PC-9 (cell line): ENCODE results near the gene MMP2. TPM values are rescaled to one million over a fixed set of nuclear protein-coding genes. Genes with fewer than 3 reads are reported as not detected.
A peak's percentile ranks its signal among the peaks of the same experiment; 100 is the strongest.

Source experiments
- Bru-seq: library from RNA; stranded (reverse); fragments of 400-500 nt; gene quantifications from one replicate; lab custom pipeline; 2021; lab: Mats Ljungman, UMichigan
- BruChase-seq, 2 experiments: library from RNA; stranded (reverse); fragments of 400-500 nt; gene quantifications; one replicate each; lab custom pipeline; 2021; lab: Mats Ljungman, UMichigan
- BruUV-seq: library from RNA; stranded (reverse); fragments of 400-500 nt; replicated peaks from 2 replicates; lab custom pipeline; 2021; lab: Mats Ljungman, UMichigan
- CTCF ChIA-PET: fragments of 300-600 bp; sonication (Branson Sonifier 250); formaldehyde crosslinking; loops from one replicate; lab custom pipeline; 2022; ENCODE audit warnings: antibody characterized with exemption; lab: Charles Lee
- POLR2A ChIA-PET: fragments of 300-600 bp; sonication (Branson Sonifier 250); formaldehyde crosslinking; loops from one replicate; lab custom pipeline; 2022; ENCODE audit warnings: antibody characterized with exemption; ENCODE audit not compliant: unreplicated experiment; lab: Charles Lee
- DNase-seq, 2 experiments: peaks; one replicate each; pipeline versions ENCODE4 v3.0.0 to v3.0.0-alpha.2; 2015 to 2022; ENCODE audit warnings: mixed read lengths in 1 of 2
- H2AFZ ChIP-seq: fragments of 200-600 bp; sonication (generic); 2 replicates; pipeline ENCODE4 v1.8.1; 2017; ENCODE audit warnings: antibody characterized with exemption
- H3F3A ChIP-seq: fragments of 200-600 bp; sonication (generic); 2 replicates; pipeline ENCODE4 v1.8.1; 2017; ENCODE audit warnings: antibody characterized with exemption, mild to moderate bottlenecking, low read depth; ENCODE audit not compliant: insufficient read depth
- H3K27ac ChIP-seq: fragments of 200-600 bp; sonication (generic); 2 replicates; pipeline ENCODE4 v1.6.1; 2016; ENCODE audit warnings: mixed run types
- H3K27me3 ChIP-seq: fragments of 200-600 bp; sonication (generic); 2 replicates; pipeline ENCODE4 v1.6.1; 2016; ENCODE audit warnings: low read depth, mixed run types; ENCODE audit not compliant: insufficient read depth
- H3K36me3 ChIP-seq: fragments of 200-600 bp; sonication (generic); 2 replicates; pipeline ENCODE4 v1.6.1; 2016; ENCODE audit warnings: low read depth, mixed run types
- H3K4me1 ChIP-seq: fragments of 200-600 bp; sonication (generic); replicated peaks from 2 replicates; pipeline ENCODE4 v1.6.1; 2016; ENCODE audit warnings: mixed run types; ENCODE audit not compliant: insufficient read depth
- H3K4me2 ChIP-seq: fragments of 200-600 bp; sonication (generic); 2 replicates; pipeline ENCODE4 v1.6.1; 2017; ENCODE audit warnings: mixed run types
- H3K4me3 ChIP-seq: fragments of 200-600 bp; sonication (generic); 2 replicates; pipeline ENCODE4 v1.6.1; 2016; ENCODE audit warnings: mixed run types
- H3K79me2 ChIP-seq: fragments of 200-600 bp; sonication (generic); 2 replicates; pipeline ENCODE4 v1.6.1; 2017; ENCODE audit warnings: low read depth, mixed run types
- H3K9me2 ChIP-seq: fragments of 200-600 bp; sonication (generic); 2 replicates; pipeline ENCODE4 v1.8.1; 2017; ENCODE audit warnings: mild to moderate bottlenecking; ENCODE audit not compliant: insufficient read depth
- H3K9me3 ChIP-seq: fragments of 200-600 bp; sonication (generic); 2 replicates; pipeline ENCODE4 v1.8.1; 2016; ENCODE audit warnings: low read depth; ENCODE audit not compliant: insufficient read depth
- H4K20me1 ChIP-seq: fragments of 200-600 bp; sonication (generic); 2 replicates; pipeline ENCODE4 v1.8.1; 2017; ENCODE audit not compliant: insufficient read depth
- CTCF ChIP-seq: fragments of 200-600 bp; sonication (generic); conservative IDR thresholded peaks from 2 replicates; pipeline ENCODE4 v1.6.1; 2017; ENCODE audit warnings: mixed run types, antibody characterized with exemption, mild to moderate bottlenecking, moderate library complexity
- EZH2 ChIP-seq: fragments of 200-600 bp; sonication (generic); IDR thresholded peaks from 2 replicates; pipeline ENCODE4 v1.8.0; 2017; ENCODE audit warnings: antibody characterized with exemption, low read depth
- intact Hi-C: fragments of 100-400 bp; cut with micrococcal nuclease; formaldehyde crosslinking; loops from one replicate; pipeline ENCODE4 v1.10.0; 2022; ENCODE audit not compliant: unreplicated experiment
- long read RNA-seq: library from polyadenylated mRNA; stranded (forward); transcript quantifications from one replicate; pipeline ENCODE4 v2.0.0, GENCODE V29; 2022
- total RNA-seq: library from RNA; stranded (reverse); gene quantifications from 2 replicates; pipeline ENCODE4 v1.2.3, GENCODE V29; 2021

Gene MMP2
- total RNA-seq = 0.50 and 1.6 TPM in 2 replicates
- Bru-seq, nascent RNA = percentile 10 among the genes with signal in this experiment
- BruChase-seq, experiment 1, labeled RNA remaining after a 2-hour chase = percentile 2 among the genes with signal in this experiment
- BruChase-seq, experiment 2, labeled RNA remaining after a 6-hour chase = percentile 10 among the genes with signal in this experiment
- long read RNA-seq, partial matches to known transcripts = 0 of 4 reads
- long read RNA-seq, other reads (novel, unspliced or antisense) = 4 of 4 reads

GRCh38 chr16:55478827-55479429 is at the start of gene MMP2:
Gene MMP2 (plus strand): TSS chr16:55479198. CDS start chr16:55479480, 282 bp downstream.
- H3K9me2 ChIP-seq = no peaks in the 10 kb centered on the region
- no peak within 1 kb of the TSS for H3K4me3 ChIP-seq
- no peak within 1 kb of the TSS for H3K27ac ChIP-seq
- no peak within 1 kb of the TSS for H3K4me2 ChIP-seq
- no TSS peak for BruUV-seq
- no peaks in the 10 kb centered on the region for H4K20me1 ChIP-seq
- ChIA-PET CTCF (no interaction called here), POLR2A (no interaction called here)
- H3K27me3 ChIP-seq = no peaks in the 10 kb centered on the region
- H3K36me3 ChIP-seq = no peaks in the 10 kb centered on the region
- no peak for DNase-seq
- TF ChIP-seq EZH2 (no peak), CTCF (no peak)
- no peak within 1 kb of the TSS for H2AFZ ChIP-seq
- 0 out of 2 replicates have a peak, but pooled peaks cover 2% of the 10 kb centered on the region for H3F3A ChIP-seq
- H3K79me2 ChIP-seq = no peaks in the 10 kb centered on the region
- H3K9me3 ChIP-seq = no peaks in the 10 kb centered on the region
- intact Hi-C loops = no loop called here
- peaks cover 6% of the 10 kb centered on the region for H3K4me1 ChIP-seq

- Histone ChIP-seq H3K4me3 (no peak overlapping the region), H3K9me2 (no peaks in the 10 kb centered on the region), H3K36me3 (no peaks in the 10 kb centered on the region), H3K27ac (no peak overlapping the region), H3K79me2 (no peaks in the 10 kb centered on the region), H3K4me2 (no peak overlapping the region), H3K4me1 (peaks cover 15% of the 10 kb centered on the region), H3K9me3 (no peaks in the 10 kb centered on the region), H4K20me1 (no peaks in the 10 kb centered on the region), H3F3A (peaks cover 9% of the 10 kb centered on the region; the same call in 1 of the 2 replicates), H3K27me3 (peaks cover 3% of the 10 kb centered on the region; the same call in 1 of the 2 replicates), H2AFZ (no peak overlapping the region)
- CTCF ChIA-PET = no interaction called here
- TF ChIP-seq CTCF = no peak
- TF ChIP-seq EZH2 = no peak
- intact Hi-C loops = no loop called here
- no TSS peak for BruUV-seq
- no peak for DNase-seq
- POLR2A ChIA-PET = no interaction called here
Measured at GRCh38 chr16:55433030-55433429, 46.0 kb upstream of the MMP2 start.

- CTCF ChIA-PET = no interaction called here
Measured at GRCh38 chr16:55433535-55433934, 45.5 kb upstream of the MMP2 start.

More at GRCh38 chr16:55433535-55433934, 45.5 kb upstream of the MMP2 start:
- peaks cover 3% of the 10 kb centered on the region; the same call in 1 of the 2 replicates for H3K27me3 ChIP-seq
- H3K36me3 ChIP-seq = no peaks in the 10 kb centered on the region
- H3K27ac ChIP-seq = no peak overlapping the region
- no peak overlapping the region for H3K4me3 ChIP-seq
- DNase-seq = no peak
- TF ChIP-seq CTCF = no peak
- no peak for TF ChIP-seq EZH2
- POLR2A ChIA-PET = no interaction called here
- H3F3A ChIP-seq = peaks cover 12% of the 10 kb centered on the region; the same call in 1 of the 2 replicates
- H3K4me1 ChIP-seq = peaks cover 19% of the 10 kb centered on the region
- no peak overlapping the region for H2AFZ ChIP-seq
- no peaks in the 10 kb centered on the region for H3K9me2 ChIP-seq
- no peaks in the 10 kb centered on the region for H3K79me2 ChIP-seq
- no TSS peak for BruUV-seq
- H3K9me3 ChIP-seq = no peaks in the 10 kb centered on the region
- H4K20me1 ChIP-seq = no peaks in the 10 kb centered on the region
- intact Hi-C loops = no loop called here
- H3K4me2 ChIP-seq = no peak overlapping the region
